Measurements from ENCODE around the gene DLL1. TPM values are rescaled to one million over a fixed set of nuclear protein-coding genes. Genes with fewer than 3 reads are reported as not detected.
"Not testable (repeated sequence)": the region's sequence is repeated elsewhere in the genome, so short reads cannot be mapped to it uniquely, and the experiment has no call there.

Gene DLL1, protein sequence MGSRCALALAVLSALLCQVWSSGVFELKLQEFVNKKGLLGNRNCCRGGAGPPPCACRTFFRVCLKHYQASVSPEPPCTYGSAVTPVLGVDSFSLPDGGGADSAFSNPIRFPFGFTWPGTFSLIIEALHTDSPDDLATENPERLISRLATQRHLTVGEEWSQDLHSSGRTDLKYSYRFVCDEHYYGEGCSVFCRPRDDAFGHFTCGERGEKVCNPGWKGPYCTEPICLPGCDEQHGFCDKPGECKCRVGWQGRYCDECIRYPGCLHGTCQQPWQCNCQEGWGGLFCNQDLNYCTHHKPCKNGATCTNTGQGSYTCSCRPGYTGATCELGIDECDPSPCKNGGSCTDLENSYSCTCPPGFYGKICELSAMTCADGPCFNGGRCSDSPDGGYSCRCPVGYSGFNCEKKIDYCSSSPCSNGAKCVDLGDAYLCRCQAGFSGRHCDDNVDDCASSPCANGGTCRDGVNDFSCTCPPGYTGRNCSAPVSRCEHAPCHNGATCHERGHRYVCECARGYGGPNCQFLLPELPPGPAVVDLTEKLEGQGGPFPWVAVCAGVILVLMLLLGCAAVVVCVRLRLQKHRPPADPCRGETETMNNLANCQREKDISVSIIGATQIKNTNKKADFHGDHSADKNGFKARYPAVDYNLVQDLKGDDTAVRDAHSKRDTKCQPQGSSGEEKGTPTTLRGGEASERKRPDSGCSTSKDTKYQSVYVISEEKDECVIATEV
- total RNA-seq: 10 to 100 TPM in 1 of 2 donors, 1 to 10 TPM in 1; 6.0 to 13.2 TPM

GRCh38 chr6:170290296-170291128 is at the start of gene DLL1:
Gene DLL1, minus strand, starts transcription at chr6:170291078. Its CDS starts 939 bp downstream, at chr6:170290139.
- intact Hi-C loops (cut with DNase I): no loop called here
- 0% methylated on average over 11 to 83 of the region's 83 CpGs for WGBS, 2 donors
- H3K9me3 ChIP-seq: no peaks in the 10 kb centered on the region
- H3K27ac ChIP-seq: peak within 1 kb of the TSS; percentile 10 to 80 (median 56)
- ATAC-seq (peak; percentile 28), DNase-seq (peak in 3 of 4 donors; percentile 53 to 70 (median 60))
- peaks cover 0 to 6% of the 10 kb centered on the region in 2 donors for H3K27me3 ChIP-seq
- peaks cover 68% of the 10 kb centered on the region for H3K4me1 ChIP-seq
- H3K36me3 ChIP-seq (replicated peaks in 1 of 2; ENCODE audit: insufficient read depth in 1 of 2, low read depth in 2 of 2): no peaks in the 10 kb centered on the region
- TF ChIP-seq POLR2A (IDR thresholded peaks at IDR 0.05) (peak in 2 of 3 donors; percentile 67 to 87), CTCF (IDR thresholded peaks at IDR 0.05) (no peak)
- peak within 1 kb of the TSS; percentile 58 to 68 for H3K4me3 ChIP-seq

DNA sequence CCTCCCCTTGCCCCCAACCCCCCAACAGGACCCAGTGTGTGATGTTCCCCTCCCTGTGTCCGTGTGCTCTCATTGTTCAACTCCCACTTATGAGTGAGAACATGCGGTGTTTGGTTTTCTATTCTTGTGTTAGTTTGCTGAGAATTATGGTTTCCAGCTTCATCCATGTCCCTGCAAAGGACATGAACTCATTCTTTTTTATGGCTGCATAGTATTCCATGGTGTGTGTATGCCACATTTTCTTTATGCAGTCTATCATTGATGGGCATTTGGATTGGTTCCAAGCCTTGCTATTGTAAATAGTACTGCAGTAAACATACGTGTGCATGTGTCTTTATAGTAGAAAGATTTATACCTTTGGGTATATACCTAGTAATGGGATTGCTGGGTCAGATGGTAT is 44.3 kb upstream of the DLL1 start:
- H3K4me3 ChIP-seq; DNase-seq; H3K9me3 ChIP-seq; H3K4me1 ChIP-seq; H3K27ac ChIP-seq; H3K27me3 ChIP-seq; intact Hi-C loops (cut with DNase I); H3K36me3 ChIP-seq (replicated peaks in 1 of 2; ENCODE audit: insufficient read depth in 1 of 2, low read depth in 2 of 2); ATAC-seq: not testable (repeated sequence)
- 91 to 96% methylated on average over 3 of the region's 3 CpGs for WGBS, 2 donors

GRCh38 chr6:170329321-170329720 is 38.4 kb upstream of the DLL1 start:
- WGBS, 2 donors: 79 to 86% methylated on average over 8 of the region's 8 CpGs
- no peak for DNase-seq
- intact Hi-C loops (cut with DNase I): no loop called here
- no peak overlapping the region for H3K4me3 ChIP-seq
- no peaks in the 10 kb centered on the region for H3K9me3 ChIP-seq
- no peak for ATAC-seq
- TF ChIP-seq CTCF (IDR thresholded peaks at IDR 0.05): no peak
- TF ChIP-seq POLR2A (IDR thresholded peaks at IDR 0.05): no peak
- no peaks in the 10 kb centered on the region for H3K27me3 ChIP-seq
- H3K36me3 ChIP-seq (replicated peaks in 1 of 2; ENCODE audit: insufficient read depth in 1 of 2, low read depth in 2 of 2): peaks cover 12 to 17% of the 10 kb centered on the region in 2 donors
- H3K27ac ChIP-seq: no peak overlapping the region
- no peaks in the 10 kb centered on the region for H3K4me1 ChIP-seq

DNA sequence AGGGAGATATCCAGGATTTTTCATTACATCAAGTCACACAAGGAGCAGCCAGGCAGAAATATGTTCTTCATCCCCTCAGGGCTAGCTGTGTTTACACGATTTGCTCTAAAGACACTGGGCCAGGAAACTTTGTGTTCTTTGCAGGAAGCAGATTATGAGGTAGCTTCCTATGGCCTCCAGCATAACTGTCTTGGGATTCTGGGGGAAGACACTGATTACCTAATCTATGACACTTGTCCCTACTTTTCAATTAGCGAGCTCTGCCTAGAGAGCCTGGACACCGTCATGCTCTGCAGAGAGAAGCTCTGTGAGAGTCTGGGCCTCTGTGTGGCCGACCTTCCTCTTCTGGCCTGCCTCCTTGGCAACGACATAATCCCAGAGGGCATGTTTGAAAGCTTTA is 26.8 kb upstream of the DLL1 start:
- H3K36me3 ChIP-seq (replicated peaks in 1 of 2; ENCODE audit: insufficient read depth in 1 of 2, low read depth in 2 of 2): no peaks in the 10 kb centered on the region
- TF ChIP-seq POLR2A (IDR thresholded peaks at IDR 0.05) (no peak), CTCF (IDR thresholded peaks at IDR 0.05) (no peak)
- H3K4me3 ChIP-seq: no peak overlapping the region
- WGBS, 2 donors: 81 to 82% methylated on average over 5 of the region's 5 CpGs
- H3K9me3 ChIP-seq: no peaks in the 10 kb centered on the region
- ATAC-seq (no peak), DNase-seq (no peak)
- peaks cover 21% of the 10 kb centered on the region for H3K4me1 ChIP-seq
- intact Hi-C loops (cut with DNase I): no loop called here
- H3K27ac ChIP-seq: no peak overlapping the region
- no peaks in the 10 kb centered on the region for H3K27me3 ChIP-seq

GRCh38 chr6:170317076-170317475 is 26.2 kb upstream of the DLL1 start:
- ATAC-seq (peak; percentile 45), DNase-seq (no peak)
- Histone ChIP-seq H3K27me3 (no peaks in the 10 kb centered on the region), H3K36me3 (replicated peaks in 1 of 2; ENCODE audit: insufficient read depth in 1 of 2, low read depth in 2 of 2) (no peaks in the 10 kb centered on the region), H3K4me3 (no peak overlapping the region), H3K9me3 (no peaks in the 10 kb centered on the region), H3K27ac (no peak overlapping the region), H3K4me1 (peaks cover 25% of the 10 kb centered on the region)
- intact Hi-C loops (cut with DNase I): no loop called here
- TF ChIP-seq CTCF (IDR thresholded peaks at IDR 0.05): no peak
- no peak for TF ChIP-seq POLR2A (IDR thresholded peaks at IDR 0.05)
- WGBS, 2 donors: 13 to 31% methylated on average over 1 of the region's 1 CpG

All from body of pancreas (tissue), 4 donors.